Inferior parietal cortex (tissue), 1 donor: ENCODE results near the gene C16orf87.
"Not testable (repeated sequence)": the region's sequence is repeated elsewhere in the genome, so short reads cannot be mapped to it uniquely, and the experiment has no call there.

Experiments
- DNase-seq: peaks from one replicate; pipeline ENCODE4 v3.0.0-alpha.2; 2016; ENCODE audit errors: extremely low spot score

Gene C16orf87, protein sequence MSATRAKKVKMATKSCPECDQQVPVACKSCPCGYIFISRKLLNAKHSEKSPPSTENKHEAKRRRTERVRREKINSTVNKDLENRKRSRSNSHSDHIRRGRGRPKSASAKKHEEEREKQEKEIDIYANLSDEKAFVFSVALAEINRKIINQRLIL

DNA sequence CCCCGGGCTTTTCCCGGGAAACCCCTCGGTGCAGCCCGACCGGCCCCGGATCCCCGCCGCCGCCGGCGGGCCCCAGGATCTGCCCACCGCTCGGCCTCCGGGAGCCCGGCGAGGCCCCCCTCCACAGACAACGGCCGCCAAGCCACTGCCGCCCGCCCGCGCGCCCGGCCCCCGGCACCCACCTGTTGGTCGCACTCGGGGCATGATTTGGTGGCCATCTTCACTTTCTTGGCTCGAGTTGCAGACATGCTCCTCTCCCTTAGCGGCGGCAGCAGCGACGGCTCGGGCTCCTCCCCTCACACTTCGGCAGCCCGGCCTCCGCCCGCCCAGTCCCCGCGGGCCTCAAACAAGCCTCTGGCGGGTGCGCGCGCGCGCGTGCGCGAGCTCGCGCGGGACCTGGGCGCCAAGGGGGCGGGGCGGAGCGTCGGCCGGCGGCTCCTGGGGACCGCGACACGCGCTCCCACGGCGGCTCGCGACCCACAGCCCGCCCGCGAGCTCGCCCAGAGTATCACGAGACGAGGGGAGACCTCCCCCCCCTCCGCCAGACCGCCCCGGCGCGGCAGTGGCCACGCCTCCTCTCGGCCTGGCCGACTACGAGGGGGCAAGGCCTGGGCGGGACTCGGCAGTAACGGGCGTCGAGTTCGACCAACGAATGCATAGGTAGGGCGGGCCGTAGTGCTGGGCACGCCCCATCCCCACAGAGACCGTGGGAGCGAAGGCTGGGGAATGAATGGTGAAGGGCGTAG is at the start of gene C16orf87:
TSS of gene C16orf87 (minus strand) at position 279 of the 746 bp plus-strand sequence. CDS start at position 248, 31 bp downstream.
- peak; percentile 89 for DNase-seq

DNA sequence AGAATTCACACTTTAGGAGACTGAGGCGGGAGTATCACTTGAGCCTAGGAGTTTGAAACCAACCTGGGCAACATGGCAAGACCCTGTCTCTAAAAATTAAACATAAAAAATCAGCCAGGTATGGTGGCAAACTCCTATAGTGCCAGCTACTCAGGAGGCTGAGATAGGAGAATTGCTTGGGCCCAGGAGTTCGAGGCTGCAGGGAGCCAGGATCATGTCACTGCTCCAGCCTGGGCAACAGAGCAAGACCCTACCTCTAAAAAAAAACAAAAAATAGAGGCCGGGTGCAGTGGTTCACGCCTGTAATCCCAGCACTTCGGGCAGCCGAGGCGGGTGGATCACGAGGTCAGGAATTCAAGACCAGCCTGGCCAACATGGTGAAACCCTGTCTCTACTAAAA is 44.3 kb upstream of the C16orf87 start:
- no peak for DNase-seq

DNA sequence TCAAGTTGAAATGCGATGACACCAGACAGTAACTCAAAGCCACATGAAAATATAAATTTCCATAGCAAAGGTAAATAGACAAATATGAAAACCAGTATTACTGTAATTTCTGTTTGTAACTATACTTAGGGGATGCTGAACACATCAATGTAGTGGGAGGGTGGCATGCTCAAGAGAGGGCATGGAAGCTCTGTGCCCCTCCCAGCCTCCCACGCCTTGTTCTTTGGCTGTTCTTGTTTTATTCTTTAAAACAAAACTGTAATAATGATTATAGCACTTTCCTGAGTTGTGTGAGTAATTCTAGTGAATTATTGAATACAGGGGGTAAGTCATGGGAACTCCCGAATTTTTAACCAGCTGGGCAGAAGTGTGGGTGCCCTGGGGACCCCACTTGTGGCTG is 42.2 kb upstream of the C16orf87 start:
- no peak for DNase-seq

DNA sequence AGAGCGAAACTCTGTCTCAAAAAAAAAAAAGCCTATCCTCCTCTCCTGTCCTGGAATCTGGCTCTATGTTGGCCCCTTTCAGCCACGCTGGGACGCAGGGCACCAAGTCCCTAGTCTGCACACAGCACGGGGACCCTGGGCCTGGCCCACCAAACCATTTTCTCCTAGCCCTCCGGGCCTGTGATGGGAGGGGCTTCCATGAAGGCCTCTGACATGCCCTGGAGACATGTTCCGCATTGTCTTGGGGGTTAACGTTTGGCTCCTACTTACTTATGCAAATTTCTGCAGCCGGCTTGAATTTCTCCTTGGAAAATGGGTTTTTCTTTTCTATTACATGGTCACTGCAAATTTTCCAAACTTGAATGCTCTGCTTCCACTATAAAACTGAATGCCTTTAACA is 40.6 kb upstream of the C16orf87 start:
- DNase-seq = no peak

DNA sequence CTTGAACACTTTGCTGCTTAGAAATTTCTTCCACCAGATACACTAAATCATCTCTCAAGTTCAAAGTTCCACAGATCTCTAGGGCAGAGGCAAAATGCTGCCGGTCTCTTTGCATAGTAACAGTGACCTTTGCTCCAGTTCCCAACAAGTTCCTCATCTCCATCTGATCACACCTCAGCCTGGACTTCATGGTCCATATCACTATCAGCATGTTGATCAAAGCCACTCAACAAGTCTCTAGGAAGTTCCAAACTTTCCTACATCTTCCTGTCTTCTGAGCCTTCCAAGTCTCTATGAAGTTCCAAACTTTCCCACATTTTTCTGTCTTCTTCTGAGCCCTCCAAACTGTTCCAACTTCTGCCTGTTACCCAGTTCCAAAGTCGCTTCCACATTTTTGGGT is 37.9 kb upstream of the C16orf87 start:
- DNase-seq = not testable (repeated sequence)

DNA sequence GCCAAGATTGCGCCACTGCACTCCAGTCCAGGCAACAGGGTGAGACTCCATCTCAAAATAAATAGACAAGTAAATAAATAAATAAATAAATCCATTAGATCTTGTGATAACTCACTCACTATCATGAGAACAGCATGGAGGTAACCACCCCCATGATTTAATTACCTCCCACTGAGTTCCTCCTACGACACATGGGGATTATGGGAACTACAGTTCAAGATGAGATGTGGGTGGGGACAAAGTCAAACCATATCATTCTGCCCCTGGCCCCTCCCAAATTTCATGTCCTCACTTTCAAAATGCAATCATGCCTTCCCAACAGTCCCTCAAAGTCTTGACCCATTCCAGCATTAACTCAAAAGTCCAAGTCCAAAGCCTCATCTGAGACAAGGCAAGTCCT is 36.5 kb upstream of the C16orf87 start:
- not testable (repeated sequence) for DNase-seq

DNA sequence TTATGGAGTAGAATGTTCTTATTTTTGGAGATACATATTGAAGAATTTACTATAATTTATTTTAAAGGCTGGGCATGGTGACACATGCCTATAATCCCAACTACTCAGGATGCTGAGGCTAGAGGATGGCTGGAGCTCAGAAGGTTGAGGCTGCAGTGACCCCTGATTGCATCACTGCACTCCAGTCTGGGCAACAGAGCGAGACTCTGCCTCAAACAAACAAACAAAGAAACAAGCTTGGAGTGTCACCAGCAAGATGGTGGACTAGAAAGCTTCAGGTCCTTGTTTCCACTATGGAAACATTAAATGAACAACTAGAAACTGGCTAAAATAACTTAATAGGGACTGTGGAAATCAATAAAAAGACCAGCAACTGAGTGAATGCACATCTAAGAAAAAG is 35.3 kb upstream of the C16orf87 start:
- no peak for DNase-seq

DNA sequence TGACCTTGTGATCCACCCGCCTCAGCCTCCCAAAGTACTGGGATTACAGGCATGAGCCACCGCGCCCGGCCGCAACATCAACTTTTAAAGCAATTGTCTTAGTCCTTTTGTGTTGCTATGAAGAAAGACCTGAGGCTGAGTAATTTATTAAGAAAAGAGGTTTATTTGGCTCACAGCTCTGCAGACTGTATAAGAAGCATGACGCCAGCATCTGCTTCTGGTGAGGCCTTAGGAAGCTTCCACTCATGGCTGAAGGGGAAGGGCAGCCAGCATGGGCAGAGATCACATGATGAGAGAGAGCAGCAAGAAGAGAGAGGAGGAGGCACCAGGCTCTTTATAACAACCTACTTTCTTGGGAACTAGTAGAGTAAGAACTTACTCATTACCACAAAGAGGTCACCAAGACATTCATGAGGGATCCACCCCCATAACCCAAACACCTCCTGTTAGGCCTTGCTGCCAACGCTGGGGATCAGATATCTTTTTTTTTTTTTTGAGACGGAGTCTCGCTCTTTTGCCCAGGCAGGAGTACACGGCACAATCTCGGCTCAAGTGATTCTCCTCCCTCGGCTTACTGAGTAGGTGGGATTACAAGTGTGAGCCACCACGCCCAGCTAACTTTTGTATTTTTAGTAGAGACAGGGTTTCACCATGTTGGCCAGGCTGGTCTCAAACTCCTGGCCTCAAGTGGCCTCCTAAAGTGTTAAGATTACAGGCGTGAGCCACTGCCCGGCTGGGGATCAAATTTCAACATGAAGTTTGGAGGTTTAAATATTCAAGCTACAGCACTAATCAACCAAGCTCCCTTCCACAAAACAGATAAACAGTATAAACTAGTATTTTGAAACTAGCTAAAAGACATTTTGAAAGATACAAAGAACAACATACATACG is 31.8 kb upstream of the C16orf87 start:
- DNase-seq = no peak

DNA sequence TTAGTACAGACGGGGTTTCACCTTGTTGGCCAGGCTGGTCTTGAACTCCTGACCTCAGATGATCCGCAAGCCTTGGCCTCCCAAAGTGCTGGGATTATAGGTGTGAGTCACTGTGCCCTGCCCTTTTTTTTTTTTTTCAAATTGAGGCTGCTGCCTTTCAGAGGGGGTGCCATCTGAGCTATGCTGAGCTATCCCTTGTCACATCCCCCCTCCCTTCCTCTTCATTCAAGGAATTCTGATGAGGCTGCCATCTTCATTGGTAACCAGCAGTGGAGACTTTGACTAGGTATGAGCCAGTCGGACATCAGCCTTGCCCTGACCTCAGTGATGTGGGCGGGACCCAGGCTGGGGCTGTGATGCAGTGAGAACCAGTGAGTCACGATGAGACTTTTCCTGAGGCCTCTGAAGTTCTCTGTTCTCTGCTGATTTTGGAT is 28.8 kb upstream of the C16orf87 start:
- no peak for DNase-seq

DNA sequence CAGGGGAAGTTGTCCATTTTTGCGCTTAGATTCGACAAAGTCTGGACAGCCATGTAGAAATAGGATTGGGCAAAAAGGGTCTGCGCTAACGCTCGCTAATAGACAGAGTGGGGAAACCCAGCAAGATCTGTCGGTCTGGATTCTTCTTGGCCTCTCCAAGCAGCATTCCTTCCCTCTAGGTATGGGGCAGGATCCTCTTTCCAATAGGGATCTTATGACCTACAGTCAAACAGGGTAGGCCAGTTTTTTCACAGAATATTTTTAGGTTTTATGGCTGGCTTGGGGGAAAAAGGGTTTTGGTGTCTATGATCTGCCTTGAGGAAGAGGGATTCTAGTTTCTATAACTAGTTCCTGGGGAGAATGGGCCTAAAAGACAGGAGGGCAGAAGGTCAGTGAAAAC is 27.2 kb upstream of the C16orf87 start:
- DNase-seq = no peak

DNA sequence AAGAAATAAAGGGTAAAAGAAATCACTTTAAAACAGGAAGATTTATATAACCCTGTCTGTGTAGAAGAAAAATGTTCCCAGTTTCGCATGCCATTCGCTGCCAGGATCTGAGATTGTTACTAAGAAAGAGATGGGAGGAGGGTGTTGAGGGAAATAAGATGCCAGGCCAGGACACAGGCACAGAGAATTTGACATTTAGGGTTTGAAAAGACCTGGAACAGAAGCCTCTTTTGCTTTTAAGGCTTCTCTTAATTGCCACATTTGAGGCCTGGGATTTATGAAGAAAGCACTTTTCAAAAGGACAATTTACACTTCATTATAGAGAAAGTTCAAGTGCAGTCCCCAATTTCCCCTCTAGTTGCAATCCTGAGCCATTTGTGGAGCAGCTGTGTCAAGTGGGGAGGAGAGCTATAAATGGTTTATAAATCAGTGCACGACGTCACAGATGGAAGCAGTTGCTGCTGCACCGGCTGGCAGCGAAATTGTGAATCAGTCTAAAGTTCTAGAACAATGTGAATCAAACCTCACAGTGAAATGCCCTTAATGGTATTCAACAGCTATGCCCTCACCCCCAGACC is 26.5 kb upstream of the C16orf87 start:
- peak; percentile 78 for DNase-seq

DNA sequence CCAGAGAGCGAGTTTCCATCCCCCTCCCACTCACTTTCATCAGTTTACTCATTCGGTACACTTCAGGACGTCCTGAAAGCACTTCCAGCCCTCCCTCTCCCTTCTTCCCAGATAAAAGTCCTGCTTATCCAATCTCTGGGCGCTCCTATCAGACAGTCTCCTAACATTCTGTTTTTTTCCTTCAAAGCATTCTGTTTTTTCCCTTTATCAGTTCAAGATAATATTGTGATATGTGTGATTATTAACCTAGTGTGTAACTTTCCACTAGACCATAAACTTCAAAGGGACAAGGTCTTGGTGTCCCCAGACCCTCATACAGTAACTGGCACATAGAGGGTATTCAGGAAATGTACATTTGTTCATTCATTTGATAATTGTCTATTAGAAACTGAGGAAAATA is 24.4 kb upstream of the C16orf87 start:
- no peak for DNase-seq

DNA sequence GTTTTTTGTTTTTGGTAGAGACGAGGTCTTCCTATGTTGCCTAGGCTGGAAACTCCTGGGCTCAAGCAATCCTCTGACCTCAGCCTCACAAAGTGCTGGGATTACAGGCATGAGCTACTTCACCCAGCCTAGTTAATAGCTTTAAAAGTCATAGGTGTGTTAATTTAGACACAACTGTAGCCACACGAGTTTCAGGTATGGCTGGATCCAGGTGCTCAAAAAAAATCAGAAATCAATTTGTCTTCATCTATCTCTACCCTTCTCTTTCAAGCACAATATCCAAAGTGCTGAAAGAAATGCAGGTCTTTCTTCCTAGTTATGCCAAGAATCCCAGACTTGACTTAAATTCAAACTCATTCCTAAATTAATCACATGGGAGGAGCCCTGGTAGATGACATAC is 23.9 kb upstream of the C16orf87 start:
- no peak for DNase-seq

DNA sequence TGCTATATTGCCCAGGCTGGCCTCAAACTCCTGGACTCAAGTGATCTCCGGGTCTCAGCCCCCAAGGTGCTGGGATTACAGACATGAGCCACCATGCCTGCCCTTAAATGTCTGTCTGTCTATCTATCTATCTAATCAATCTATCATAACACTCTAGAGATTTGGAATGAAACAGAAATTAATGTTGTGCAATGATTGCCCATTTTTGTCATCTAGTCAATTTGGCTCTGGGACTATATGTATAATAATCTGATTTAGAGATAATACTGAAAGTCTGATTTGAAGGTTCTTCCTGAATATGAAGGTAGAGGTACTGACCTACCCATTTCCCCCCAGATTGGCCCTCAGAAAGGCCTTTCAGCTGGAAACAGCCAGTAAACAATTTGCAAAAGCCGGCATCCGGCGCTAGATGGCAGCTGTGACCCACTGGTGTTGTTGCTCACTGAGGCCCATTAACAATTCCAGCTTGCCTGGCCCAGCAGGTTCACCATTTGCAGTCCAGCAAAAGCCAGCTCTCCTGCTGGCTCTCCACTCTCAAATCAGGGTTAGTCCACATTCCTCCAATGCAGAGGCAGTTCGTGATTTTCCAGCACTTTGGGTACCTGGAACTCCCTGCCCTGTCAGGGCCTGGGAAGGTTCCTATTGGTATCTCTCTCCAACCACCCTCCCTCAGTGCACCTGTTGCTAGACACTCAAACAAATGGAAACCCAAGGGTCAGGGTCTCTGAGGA is 22.9 kb upstream of the C16orf87 start:
- DNase-seq = peak; percentile 92

DNA sequence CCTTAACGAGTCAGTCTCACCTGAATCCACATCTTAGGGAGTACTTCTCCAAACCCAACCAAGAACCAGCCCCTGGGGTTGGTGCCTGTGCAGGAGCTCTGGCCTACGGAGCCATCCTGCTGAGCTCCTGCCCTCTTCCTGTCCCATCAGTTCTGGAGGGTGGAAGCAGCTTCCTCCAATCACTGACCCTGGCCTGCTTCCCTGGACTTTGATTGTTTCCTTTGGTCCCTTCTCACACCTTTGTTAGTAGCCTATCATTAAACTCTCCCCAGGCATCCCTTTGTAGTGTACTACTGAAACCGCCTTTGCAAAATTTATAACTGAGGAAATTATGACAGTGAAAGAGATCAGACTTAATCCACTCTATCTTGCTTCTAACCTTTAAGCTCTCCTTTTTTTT is 21.1 kb upstream of the C16orf87 start:
- no peak for DNase-seq

DNA sequence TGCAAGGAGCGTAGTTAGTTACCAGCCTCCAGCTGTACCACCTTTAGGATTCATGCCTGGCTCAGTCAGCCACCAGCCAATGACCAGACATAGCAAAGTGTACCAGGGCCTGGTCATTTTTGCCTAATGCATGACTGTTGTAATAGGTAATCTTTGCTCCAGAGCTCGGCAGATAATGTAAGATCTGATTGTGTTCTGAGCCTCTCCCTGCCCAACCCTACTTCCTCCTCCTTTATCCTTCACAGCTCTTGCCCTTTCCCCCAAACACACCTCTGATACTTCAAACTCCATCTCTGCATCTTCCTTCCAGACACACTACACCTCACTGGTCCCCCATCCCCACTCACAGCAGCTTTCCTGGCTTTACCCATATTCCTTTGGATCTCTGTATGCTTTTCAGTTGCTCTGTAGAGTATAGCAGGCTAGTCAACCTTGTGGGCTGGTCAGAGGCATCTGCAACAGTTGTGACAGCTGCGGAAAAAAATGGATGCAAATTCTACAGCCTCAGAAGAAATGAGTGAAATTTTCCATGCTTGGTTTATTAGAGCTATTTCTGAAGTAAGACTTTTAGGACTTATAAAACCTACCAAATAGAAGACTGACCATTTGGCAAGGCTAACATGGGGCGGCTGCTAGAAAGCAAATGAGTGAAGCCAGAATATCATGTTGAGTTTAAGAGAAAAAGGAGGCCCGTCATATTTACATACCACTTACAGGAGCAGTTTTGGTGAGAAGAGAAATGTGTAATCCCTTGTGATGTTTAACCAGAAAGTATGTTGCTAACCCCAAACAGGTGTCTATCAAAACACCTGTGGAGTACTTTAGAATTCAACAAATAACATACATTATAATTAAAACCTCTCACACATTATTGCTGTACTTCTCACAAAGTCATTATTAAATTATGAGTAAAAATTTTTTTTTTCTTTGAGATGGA is 19.9 kb upstream of the C16orf87 start:
- no peak for DNase-seq

DNA sequence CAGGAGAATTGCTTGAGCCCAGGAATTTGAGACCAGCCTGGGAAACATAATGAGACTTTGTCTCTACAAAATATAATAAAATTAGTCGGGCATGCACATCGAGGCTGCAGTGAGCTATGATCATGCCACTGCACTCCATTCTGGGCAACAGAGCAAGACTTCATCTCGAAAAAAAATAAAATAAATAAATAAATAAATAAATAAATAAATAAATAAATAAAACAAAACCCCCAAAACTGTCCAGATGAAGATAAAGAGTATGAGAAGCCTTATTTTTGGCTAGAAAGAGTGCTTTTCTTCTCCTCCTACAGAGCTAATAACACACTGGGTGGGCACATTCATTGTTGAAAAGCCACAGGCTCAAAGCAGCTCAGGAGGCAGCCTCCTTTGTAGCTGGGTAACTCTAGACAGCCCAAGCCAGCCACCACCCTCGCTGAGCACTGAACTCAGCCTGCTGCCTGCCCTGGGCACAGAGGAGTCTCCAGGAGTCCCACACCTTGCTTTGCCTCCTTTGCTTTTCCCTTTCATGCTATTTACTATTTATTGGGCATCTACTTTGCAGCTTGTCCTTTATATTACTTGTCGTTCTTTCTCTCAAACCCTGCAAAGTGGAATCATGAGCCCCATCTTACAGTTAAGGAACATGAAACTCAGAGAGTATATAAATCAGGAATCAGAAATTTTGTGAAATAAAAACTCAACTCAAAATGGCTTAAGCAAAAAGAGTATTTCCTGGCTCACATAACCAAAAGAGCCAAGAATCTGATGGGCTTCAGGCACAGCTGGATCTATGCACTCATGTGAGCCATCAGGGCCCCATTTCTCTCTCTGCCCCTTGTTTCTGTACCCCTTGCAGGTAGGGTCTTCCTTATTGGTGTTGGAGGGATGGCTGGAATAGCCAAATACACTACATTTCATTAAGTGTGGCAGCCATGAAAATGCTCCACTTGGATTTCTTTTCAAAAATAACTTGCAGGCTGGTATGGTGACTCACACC is 18.1 kb upstream of the C16orf87 start:
- no peak for DNase-seq

DNA sequence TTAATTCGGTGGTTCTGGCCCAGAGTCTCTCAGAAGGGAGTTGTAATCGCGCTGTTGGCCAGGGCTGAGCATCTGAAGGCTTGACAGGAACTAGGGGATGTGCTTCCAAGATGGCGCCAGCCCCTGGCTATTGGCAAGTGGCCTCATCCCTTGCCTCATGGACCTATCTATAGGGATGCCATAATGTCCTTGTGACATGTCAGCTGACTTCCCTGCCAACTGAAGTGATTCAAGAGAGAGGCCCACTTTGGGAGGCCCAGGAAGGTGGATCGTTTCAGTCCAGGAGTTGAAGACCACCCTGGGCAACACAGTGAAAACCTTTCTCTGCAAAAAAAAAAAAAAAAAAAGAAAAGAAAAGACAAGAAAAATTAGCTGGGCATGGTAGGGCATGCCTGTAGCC is 15.0 kb upstream of the C16orf87 start:
- DNase-seq = no peak

DNA sequence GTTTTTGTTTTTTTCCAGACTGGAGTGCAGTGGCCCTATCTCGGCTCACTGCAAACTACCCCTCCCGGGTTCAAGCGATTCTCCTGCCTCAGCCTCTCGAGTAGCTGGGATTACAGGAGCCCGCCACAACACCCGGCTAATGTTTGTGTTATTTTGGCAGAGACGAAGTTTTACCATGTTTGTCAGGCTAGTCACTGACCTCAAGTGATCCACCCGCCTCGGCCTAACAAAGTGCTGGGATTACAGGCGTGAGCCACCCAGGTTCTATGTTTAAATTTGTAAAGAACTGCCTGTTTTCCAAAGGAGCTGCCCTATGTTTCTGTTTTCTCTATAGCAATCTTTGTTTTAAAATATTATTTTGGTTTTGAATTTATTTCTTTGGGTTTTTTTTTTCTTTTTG is 13.8 kb upstream of the C16orf87 start:
- no peak for DNase-seq
